Measurements from ENCODE around the gene ATRX.

DNA sequence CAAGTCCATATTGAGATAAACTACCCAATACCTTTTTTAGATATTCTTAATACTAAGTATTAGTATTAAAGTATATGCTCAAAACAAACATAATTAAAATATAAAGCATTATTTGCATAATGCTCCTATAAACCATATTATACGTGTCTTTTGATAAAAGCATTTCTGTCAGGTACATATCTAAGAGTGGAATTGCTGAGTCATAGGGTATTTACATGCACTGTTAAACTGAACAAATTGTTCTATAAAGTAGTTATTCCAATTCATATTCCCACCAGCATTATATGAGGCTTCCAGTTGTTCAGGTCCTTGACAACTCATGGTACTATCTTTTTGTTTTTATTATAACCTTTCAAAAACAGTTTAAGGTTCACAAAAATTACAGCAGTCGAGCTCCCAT is 224.6 kb downstream of the ATRX start:
- TF ChIP-seq, protein P1, sequence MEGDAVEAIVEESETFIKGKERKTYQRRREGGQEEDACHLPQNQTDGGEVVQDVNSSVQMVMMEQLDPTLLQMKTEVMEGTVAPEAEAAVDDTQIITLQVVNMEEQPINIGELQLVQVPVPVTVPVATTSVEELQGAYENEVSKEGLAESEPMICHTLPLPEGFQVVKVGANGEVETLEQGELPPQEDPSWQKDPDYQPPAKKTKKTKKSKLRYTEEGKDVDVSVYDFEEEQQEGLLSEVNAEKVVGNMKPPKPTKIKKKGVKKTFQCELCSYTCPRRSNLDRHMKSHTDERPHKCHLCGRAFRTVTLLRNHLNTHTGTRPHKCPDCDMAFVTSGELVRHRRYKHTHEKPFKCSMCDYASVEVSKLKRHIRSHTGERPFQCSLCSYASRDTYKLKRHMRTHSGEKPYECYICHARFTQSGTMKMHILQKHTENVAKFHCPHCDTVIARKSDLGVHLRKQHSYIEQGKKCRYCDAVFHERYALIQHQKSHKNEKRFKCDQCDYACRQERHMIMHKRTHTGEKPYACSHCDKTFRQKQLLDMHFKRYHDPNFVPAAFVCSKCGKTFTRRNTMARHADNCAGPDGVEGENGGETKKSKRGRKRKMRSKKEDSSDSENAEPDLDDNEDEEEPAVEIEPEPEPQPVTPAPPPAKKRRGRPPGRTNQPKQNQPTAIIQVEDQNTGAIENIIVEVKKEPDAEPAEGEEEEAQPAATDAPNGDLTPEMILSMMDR (IDR thresholded peaks at IDR 0.05; ENCODE audit: insufficient read depth, low read depth, low read length) = no peak
- no peak for TF ChIP-seq EZH2 (IDR thresholded peaks at IDR 0.05; ENCODE audit: insufficient read depth, low read length)

Data from astrocyte (in vitro differentiated cells and primary cell).